LNCAP (cell line): Measurements from ENCODE around the gene LENG9.

ENCODE experiments used
- CTCF ChIP-seq: fragments of 450-650 bp; IDR thresholded peaks from 2 replicates; pipeline ENCODE4 v1.5.1; 2017; ENCODE audit warnings: mild to moderate bottlenecking

Gene LENG9

DNA sequence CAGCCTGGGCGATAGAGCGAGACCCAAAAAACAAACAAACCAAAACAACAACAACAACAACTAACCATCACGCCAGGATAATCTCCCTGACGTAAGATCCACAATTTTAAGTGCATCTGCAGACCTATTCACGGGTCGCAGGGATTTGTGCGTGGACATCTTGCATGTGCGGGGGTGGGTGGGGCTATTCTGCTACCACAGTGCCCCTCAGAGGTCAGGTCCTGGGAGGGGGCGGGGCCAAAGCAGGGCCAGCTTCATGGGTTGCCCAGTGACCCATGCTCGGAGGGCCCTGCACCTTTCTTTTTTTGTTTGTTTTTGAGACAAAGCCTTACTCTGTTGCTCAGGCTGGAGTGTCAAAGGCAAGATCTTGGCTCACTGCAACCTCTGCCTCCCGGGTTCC, 12.1 kb upstream of the LENG9 start:
- no peak for TF ChIP-seq CTCF

GRCh38 chr19:54473892-54474372, 10.4 kb upstream of the LENG9 start:
- no peak for TF ChIP-seq CTCF

DNA sequence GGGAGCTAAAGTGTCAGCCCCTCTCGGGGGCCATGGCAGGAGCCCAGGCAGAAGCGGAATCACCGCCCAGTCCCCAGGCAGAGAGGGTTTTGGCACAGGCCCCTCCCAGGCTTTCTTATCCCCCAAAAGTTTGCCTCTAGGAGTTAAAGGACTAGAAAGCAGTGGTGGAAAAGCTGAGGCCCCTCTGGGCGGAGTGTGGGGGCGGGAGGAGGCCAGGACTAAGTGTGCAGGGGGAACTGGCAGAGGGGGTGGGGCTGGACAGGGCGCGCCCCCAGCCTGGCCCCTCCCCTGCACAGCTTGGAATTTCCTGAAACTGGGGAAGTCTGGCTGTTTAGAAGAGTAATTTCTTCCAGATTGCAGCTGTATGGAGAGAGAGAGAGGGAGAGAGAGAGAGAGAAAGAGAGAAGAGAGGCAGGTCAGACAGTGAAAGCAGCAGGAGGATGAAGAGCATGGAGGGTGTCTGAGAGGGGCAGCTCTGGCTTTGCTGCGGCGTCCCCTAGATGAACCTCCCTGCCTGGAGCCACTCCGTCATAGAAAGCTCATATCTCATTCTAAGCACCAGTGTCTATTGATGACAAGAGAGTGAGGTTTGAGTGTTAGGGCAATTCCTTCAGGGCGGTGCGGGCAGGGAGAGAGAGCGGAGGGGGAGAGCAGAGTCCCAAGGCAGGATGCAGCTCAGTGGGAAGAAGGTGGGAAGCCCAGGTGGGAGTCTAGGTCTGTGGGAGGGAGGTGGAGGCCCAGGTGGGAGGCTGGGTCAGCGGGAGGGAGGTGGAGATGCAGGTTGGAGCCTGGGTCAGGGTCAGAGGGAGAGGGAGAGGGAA, 9.7 kb upstream of the LENG9 start, which contains the start of gene CDC42EP5:
Gene CDC42EP5 (minus strand): TSS at position 226 of the 821 bp plus-strand sequence. CDS start 7,749 bp downstream, outside the sequence.
- no peak for TF ChIP-seq CTCF

GRCh38 chr19:54470991-54471782, 7.6 kb upstream of the LENG9 start:
- no peak for TF ChIP-seq CTCF

GRCh38 chr19:54470276-54470887, 6.8 kb upstream of the LENG9 start:
- no peak for TF ChIP-seq CTCF

DNA sequence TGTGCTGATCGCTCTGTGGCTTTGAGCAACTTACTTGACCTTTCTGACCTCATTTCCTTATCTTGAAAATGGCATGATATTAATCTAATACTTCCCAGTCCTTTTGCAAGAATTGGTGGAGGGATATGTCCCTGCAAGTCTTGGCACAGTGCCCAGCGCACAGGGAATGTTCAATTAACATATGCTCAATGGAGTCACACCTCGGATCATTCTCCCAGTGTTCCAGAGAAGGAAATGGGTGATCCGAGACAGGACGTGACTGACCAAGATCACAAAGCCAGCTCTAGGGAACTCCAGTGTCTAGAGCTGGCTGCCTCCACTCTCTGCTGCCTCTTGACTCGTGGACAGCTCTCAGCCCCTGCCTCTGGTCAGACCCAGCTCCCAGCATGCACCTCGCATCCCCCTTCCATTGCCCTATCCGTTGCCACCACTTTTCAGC, 5.9 kb upstream of the LENG9 start:
- no peak for TF ChIP-seq CTCF

- TF ChIP-seq CTCF, result no peak
These were observed 2.0 kb upstream of the LENG9 start for GRCh38 chr19:54465426-54466109.
